Loucy (cell line): ENCODE measurements around the gene ZBTB1.
"Not testable (repeated sequence)": the region's sequence is repeated elsewhere in the genome, so short reads cannot be mapped to it uniquely, and the experiment has no call there.

Source experiments
- H2AFZ ChIP-seq: fragments of 200-600 bp; sonication (generic); 2 replicates; pipeline ENCODE4 v1.6.0; 2016; ENCODE audit warnings: antibody characterized with exemption, mild to moderate bottlenecking, low read length, moderate library complexity
- H3F3A ChIP-seq: fragments of 200-600 bp; 2 replicates; pipeline ENCODE4 v1.6.0; 2016; ENCODE audit warnings: antibody characterized with exemption, low read depth, mild to moderate bottlenecking
- H3K27me3 ChIP-seq: fragments of 200-600 bp; sonication (generic); 2 replicates; pipeline ENCODE4 v1.6.1; 2014; ENCODE audit warnings: low read length, mild to moderate bottlenecking; ENCODE audit not compliant: insufficient read depth, poor library complexity, severe bottlenecking
- H3K36me3 ChIP-seq: fragments of 200-600 bp; sonication (generic); 2 replicates; pipeline ENCODE4 v1.6.1; 2016; ENCODE audit warnings: low read length; ENCODE audit not compliant: insufficient read depth
- H3K4me1 ChIP-seq: fragments of 200-600 bp; sonication (generic); 2 replicates; pipeline ENCODE4 v1.5.1; 2014; ENCODE audit warnings: low read length, mild to moderate bottlenecking; ENCODE audit not compliant: insufficient read depth, poor library complexity, severe bottlenecking
- H3K4me2 ChIP-seq: fragments of 200-600 bp; sonication (generic); 2 replicates; pipeline ENCODE4 v1.6.0; 2014; ENCODE audit warnings: antibody characterized with exemption, low read length, low read depth, mild to moderate bottlenecking; ENCODE audit not compliant: poor library complexity, severe bottlenecking
- H3K4me3 ChIP-seq: fragments of 200-600 bp; sonication (generic); 2 replicates; pipeline ENCODE4 v1.5.1; 2014; ENCODE audit warnings: low read length, mild to moderate bottlenecking, mixed read lengths; ENCODE audit not compliant: poor library complexity, severe bottlenecking
- H3K79me2 ChIP-seq: fragments of 200-600 bp; sonication (generic); 2 replicates; pipeline ENCODE4 v1.6.1; 2014; ENCODE audit warnings: low read length; ENCODE audit not compliant: insufficient read depth
- H3K9ac ChIP-seq: fragments of 200-600 bp; sonication (generic); 2 replicates; pipeline ENCODE4 v1.6.0; 2014; ENCODE audit warnings: mild to moderate bottlenecking, low read depth, low read length, moderate library complexity; ENCODE audit not compliant: poor library complexity, severe bottlenecking
- H3K9me2 ChIP-seq: fragments of 200-600 bp; sonication (generic); replicated peaks from 2 replicates; pipeline ENCODE4 v1.6.1; 2016; ENCODE audit warnings: low read depth, low read length, mixed read lengths
- H3K9me3 ChIP-seq: fragments of 200-600 bp; sonication (generic); 2 replicates; pipeline ENCODE4 v1.6.1; 2014; ENCODE audit warnings: mild to moderate bottlenecking, antibody characterized with exemption, low read length, low read depth; ENCODE audit not compliant: insufficient read depth
- H4K20me1 ChIP-seq: fragments of 200-600 bp; sonication (generic); 2 replicates; pipeline ENCODE4 v1.6.0; 2014; ENCODE audit warnings: antibody characterized with exemption, low read length, mild to moderate bottlenecking; ENCODE audit not compliant: insufficient read depth, poor library complexity, severe bottlenecking
- EZH2phosphoT487 ChIP-seq: fragments of 200-600 bp; IDR thresholded peaks from 2 replicates; pipeline ENCODE4 v1.6.1; 2018; ENCODE audit warnings: antibody characterized with exemption, mild to moderate bottlenecking, moderate library complexity, borderline replicate concordance
- TF ChIP-seq, protein P1 (sequence below): fragments of 200-600 bp; sonication (generic); conservative IDR thresholded peaks from 2 replicates; pipeline ENCODE4 v1.5.1; 2014; ENCODE audit warnings: mild to moderate bottlenecking, antibody characterized with exemption, low read length

The ZBTB1 gene

DNA sequence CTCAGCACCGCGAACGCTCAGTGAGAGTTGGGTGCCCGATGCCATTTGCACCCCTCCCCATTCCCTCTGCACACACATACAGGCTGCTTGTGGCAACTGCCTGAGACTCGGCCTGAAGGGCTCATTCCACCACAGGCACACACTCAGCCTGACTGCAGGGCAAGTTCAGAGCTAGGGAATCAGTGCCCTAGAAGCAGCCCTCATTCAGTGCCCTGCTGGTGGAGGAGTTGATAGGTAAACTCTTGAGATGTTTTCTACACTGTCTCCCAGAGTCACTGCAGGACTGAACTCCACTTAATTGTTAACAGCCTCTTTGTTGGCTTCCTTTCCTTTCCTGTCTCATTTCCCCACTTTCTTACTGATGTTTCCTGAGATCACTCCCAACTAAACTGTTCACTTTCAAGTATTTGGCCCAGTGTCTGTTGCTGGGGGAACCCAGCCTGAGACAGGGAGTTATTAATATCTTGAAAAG is 62.1 kb downstream of the ZBTB1 start:
- H4K20me1 ChIP-seq: no peaks in the 10 kb centered on the region
- H3K9me3 ChIP-seq: no peaks in the 10 kb centered on the region
- TF ChIP-seq, protein P1, sequence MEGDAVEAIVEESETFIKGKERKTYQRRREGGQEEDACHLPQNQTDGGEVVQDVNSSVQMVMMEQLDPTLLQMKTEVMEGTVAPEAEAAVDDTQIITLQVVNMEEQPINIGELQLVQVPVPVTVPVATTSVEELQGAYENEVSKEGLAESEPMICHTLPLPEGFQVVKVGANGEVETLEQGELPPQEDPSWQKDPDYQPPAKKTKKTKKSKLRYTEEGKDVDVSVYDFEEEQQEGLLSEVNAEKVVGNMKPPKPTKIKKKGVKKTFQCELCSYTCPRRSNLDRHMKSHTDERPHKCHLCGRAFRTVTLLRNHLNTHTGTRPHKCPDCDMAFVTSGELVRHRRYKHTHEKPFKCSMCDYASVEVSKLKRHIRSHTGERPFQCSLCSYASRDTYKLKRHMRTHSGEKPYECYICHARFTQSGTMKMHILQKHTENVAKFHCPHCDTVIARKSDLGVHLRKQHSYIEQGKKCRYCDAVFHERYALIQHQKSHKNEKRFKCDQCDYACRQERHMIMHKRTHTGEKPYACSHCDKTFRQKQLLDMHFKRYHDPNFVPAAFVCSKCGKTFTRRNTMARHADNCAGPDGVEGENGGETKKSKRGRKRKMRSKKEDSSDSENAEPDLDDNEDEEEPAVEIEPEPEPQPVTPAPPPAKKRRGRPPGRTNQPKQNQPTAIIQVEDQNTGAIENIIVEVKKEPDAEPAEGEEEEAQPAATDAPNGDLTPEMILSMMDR: no peak
- TF ChIP-seq EZH2phosphoT487: no peak
- peaks cover 7% of the 10 kb centered on the region for H3K4me1 ChIP-seq
- H3K9me2 ChIP-seq: no peaks in the 10 kb centered on the region
- no peaks in the 10 kb centered on the region for H3K27me3 ChIP-seq
- H3K4me3 ChIP-seq: no peak overlapping the region
- no peak overlapping the region for H2AFZ ChIP-seq
- H3K36me3 ChIP-seq: no peaks in the 10 kb centered on the region
- H3K9ac ChIP-seq: no peak overlapping the region
- no peaks in the 10 kb centered on the region for H3F3A ChIP-seq
- H3K79me2 ChIP-seq: no peaks in the 10 kb centered on the region
- no peak overlapping the region for H3K4me2 ChIP-seq

- Histone ChIP-seq H3K9ac (no peak overlapping the region), H3K36me3 (no peaks in the 10 kb centered on the region), H3K4me3 (no peak overlapping the region), H3K9me2 (no peaks in the 10 kb centered on the region), H3K4me2 (no peak overlapping the region), H3F3A (no peaks in the 10 kb centered on the region), H3K9me3 (no peaks in the 10 kb centered on the region), H4K20me1 (no peaks in the 10 kb centered on the region), H3K4me1 (peaks cover 6% of the 10 kb centered on the region), H3K79me2 (no peaks in the 10 kb centered on the region), H2AFZ (no peak overlapping the region), H3K27me3 (no peaks in the 10 kb centered on the region)
- no peak for TF ChIP-seq EZH2phosphoT487
- TF ChIP-seq, protein P1: no peak
Observed at GRCh38 chr14:64569138-64569631, 64.6 kb downstream of the ZBTB1 start.

DNA sequence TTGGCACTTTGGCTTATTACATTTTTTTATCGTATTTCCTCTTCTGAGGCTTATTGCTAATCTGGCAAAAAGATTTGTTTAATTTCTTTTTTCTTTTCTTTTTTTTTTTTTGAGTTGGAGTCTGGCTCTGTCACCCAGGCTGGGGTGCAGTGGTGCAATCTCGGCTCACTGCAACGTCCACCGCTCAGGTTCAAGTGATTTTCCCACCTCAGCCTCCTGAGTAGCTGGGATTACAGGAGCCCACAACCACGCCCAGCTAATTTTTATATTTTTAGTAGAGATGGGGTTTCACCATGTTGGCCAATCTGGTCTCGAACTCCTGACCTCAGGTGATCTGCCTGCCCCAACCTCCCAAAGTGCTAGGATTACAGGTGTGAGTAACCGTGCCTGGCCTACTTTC is 65.1 kb downstream of the ZBTB1 start:
- H3K9ac ChIP-seq, H3K4me2 ChIP-seq, H3F3A ChIP-seq, H3K9me2 ChIP-seq, H3K27me3 ChIP-seq, H3K4me1 ChIP-seq, H3K79me2 ChIP-seq, H3K4me3 ChIP-seq, H3K9me3 ChIP-seq, H4K20me1 ChIP-seq, H3K36me3 ChIP-seq, H2AFZ ChIP-seq: not testable (repeated sequence)

DNA sequence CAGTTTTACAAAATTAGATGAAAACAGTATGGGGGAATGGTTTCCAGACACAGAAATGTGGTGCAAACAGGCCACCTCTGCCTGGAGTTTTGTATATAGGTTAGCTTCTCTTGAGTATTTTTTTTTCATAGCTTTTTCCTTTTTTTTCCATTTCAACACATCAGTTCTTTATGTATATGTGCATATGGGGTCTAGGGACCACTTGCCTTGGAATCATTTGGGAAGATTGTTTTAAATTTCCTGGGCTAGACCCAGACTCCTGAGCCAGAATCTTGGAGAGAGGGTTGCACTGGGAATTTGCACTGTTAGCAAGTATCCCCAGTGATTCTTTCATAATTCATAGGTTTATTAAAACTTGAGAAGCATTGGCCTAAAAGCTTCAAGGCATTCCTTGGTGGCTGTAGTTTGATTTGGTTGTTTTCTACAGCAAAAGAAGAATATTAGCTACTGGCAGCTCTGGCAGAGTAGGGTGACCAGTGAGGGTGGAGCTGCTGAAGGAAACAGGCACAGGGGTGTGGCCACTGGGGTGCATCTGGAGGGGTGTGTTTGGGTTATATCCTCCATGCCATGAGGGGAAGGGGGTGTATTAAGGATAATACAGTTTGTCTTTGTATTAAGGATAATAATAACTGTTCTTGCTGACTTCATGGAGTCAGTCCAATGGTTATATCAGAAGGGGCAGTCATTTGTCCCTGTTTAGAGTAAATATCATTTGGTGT is 68.0 kb downstream of the ZBTB1 start:
- no peaks in the 10 kb centered on the region for H3K79me2 ChIP-seq
- H3K4me1 ChIP-seq: no peaks in the 10 kb centered on the region
- no peaks in the 10 kb centered on the region for H3F3A ChIP-seq
- H3K9me2 ChIP-seq: no peaks in the 10 kb centered on the region
- H2AFZ ChIP-seq: peak overlapping the region; percentile 28; the same call in 1 of the 2 replicates
- no peak overlapping the region for H3K4me2 ChIP-seq
- H4K20me1 ChIP-seq: no peaks in the 10 kb centered on the region
- no peaks in the 10 kb centered on the region for H3K9me3 ChIP-seq
- no peaks in the 10 kb centered on the region for H3K36me3 ChIP-seq
- no peak for TF ChIP-seq EZH2phosphoT487
- TF ChIP-seq, protein P1: no peak
- H3K27me3 ChIP-seq: no peaks in the 10 kb centered on the region
- no peak overlapping the region for H3K4me3 ChIP-seq
- H3K9ac ChIP-seq: no peak overlapping the region
